GM12875 (cell line): Measurements from ENCODE around the gene GGT7.

Experiments used
- H3K4me3 ChIP-seq: one replicate; pipeline ENCODE4 v1.5.1; 2011; ENCODE audit warnings: low read depth, low read length, control low read depth
- TF ChIP-seq, protein P1 (sequence below): IDR thresholded peaks from 2 replicates; pipeline ENCODE4 v1.5.1; 2011; ENCODE audit warnings: low read depth, mild to moderate bottlenecking, control low read depth, inconsistent platforms, low read length, moderate library complexity, borderline replicate concordance; ENCODE audit not compliant: insufficient read depth

The GGT7 gene

GRCh38 chr20:34891166-34892062 lies 18.8 kb upstream of the GGT7 start:
- no peak overlapping the region for H3K4me3 ChIP-seq
- TF ChIP-seq, protein P1, sequence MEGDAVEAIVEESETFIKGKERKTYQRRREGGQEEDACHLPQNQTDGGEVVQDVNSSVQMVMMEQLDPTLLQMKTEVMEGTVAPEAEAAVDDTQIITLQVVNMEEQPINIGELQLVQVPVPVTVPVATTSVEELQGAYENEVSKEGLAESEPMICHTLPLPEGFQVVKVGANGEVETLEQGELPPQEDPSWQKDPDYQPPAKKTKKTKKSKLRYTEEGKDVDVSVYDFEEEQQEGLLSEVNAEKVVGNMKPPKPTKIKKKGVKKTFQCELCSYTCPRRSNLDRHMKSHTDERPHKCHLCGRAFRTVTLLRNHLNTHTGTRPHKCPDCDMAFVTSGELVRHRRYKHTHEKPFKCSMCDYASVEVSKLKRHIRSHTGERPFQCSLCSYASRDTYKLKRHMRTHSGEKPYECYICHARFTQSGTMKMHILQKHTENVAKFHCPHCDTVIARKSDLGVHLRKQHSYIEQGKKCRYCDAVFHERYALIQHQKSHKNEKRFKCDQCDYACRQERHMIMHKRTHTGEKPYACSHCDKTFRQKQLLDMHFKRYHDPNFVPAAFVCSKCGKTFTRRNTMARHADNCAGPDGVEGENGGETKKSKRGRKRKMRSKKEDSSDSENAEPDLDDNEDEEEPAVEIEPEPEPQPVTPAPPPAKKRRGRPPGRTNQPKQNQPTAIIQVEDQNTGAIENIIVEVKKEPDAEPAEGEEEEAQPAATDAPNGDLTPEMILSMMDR, result no peak

- TF ChIP-seq, protein P1, result no peak
- no peak overlapping the region for H3K4me3 ChIP-seq
These were observed 15.8 kb upstream of the GGT7 start for GRCh38 chr20:34888468-34888867.

GRCh38 chr20:34887023-34887422 lies 14.4 kb upstream of the GGT7 start:
- no peak overlapping the region for H3K4me3 ChIP-seq
- TF ChIP-seq, protein P1, result no peak

DNA sequence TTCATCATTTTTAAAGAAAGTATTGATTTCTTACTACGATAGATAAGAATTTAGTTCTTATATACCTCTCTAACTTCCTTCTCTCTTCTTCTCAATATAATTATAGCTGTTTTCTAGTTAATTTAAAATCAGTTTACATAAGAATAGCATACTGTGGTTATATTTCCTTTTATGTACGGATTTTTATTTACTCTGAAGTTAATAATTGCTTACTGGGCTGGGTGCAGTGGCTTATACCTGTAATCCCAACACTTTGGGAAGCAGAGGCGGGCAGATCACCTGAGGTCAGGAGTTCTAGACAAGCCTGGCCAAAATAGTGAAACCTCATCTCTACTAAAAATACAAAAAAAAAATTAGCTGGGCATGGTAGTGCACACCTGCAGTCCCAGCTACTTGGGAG lies 13.5 kb upstream of the GGT7 start:
- TF ChIP-seq, protein P1, result no peak
- no peak overlapping the region for H3K4me3 ChIP-seq

- no peak overlapping the region for H3K4me3 ChIP-seq
- TF ChIP-seq, protein P1, result no peak
These were observed 11.6 kb upstream of the GGT7 start for GRCh38 chr20:34884260-34884659.

DNA sequence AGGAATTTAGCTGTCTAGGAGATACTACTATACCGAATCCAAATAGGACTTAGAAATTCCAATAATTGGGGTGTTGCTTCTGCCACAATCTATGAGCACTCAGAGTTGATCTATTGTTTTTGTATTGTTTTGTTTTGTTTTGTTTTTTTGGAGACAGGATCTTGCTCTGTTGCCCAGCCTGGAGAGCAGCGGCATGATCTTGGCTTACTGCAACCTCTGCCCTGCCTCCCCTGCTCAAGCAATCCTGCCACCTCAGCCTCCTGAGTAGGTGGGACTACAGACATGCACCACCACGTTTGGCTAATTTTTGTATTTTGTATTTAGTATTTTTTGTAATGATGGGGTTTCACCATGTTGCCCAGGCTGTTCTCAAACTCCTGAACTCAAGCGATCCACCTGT lies 11.2 kb upstream of the GGT7 start:
- no peak overlapping the region for H3K4me3 ChIP-seq
- TF ChIP-seq, protein P1, result no peak

GRCh38 chr20:34883087-34883688 lies 10.5 kb upstream of the GGT7 start:
- H3K4me3 ChIP-seq, result no peak overlapping the region
- TF ChIP-seq, protein P1, result no peak
